PC-9 (cell line): ENCODE data around the gene PRKAG2. TPM values are rescaled to one million over a fixed set of nuclear protein-coding genes. Genes with fewer than 3 reads are reported as not detected.

Experiments used
- BruUV-seq: library from RNA; stranded (reverse); fragments of 400-500 nt; replicated peaks from 2 replicates; lab custom pipeline; 2021; lab: Mats Ljungman, UMichigan
- CTCF ChIA-PET: fragments of 300-600 bp; sonication (Branson Sonifier 250); formaldehyde crosslinking; loops from one replicate; lab custom pipeline; 2022; ENCODE audit warnings: antibody characterized with exemption; lab: Charles Lee
- POLR2A ChIA-PET: fragments of 300-600 bp; sonication (Branson Sonifier 250); formaldehyde crosslinking; loops from one replicate; lab custom pipeline; 2022; ENCODE audit warnings: antibody characterized with exemption; ENCODE audit not compliant: unreplicated experiment; lab: Charles Lee
- DNase-seq, 2 experiments: peaks; one replicate each; pipeline versions ENCODE4 v3.0.0 to v3.0.0-alpha.2; 2015 to 2022; ENCODE audit warnings: mixed read lengths in 1 of 2
- H2AFZ ChIP-seq: fragments of 200-600 bp; sonication (generic); 2 replicates; pipeline ENCODE4 v1.8.1; 2017; ENCODE audit warnings: antibody characterized with exemption
- H3F3A ChIP-seq: fragments of 200-600 bp; sonication (generic); 2 replicates; pipeline ENCODE4 v1.8.1; 2017; ENCODE audit warnings: antibody characterized with exemption, mild to moderate bottlenecking, low read depth; ENCODE audit not compliant: insufficient read depth
- H3K27ac ChIP-seq: fragments of 200-600 bp; sonication (generic); 2 replicates; pipeline ENCODE4 v1.6.1; 2016; ENCODE audit warnings: mixed run types
- H3K27me3 ChIP-seq: fragments of 200-600 bp; sonication (generic); 2 replicates; pipeline ENCODE4 v1.6.1; 2016; ENCODE audit warnings: low read depth, mixed run types; ENCODE audit not compliant: insufficient read depth
- H3K36me3 ChIP-seq: fragments of 200-600 bp; sonication (generic); 2 replicates; pipeline ENCODE4 v1.6.1; 2016; ENCODE audit warnings: low read depth, mixed run types
- H3K4me1 ChIP-seq: fragments of 200-600 bp; sonication (generic); replicated peaks from 2 replicates; pipeline ENCODE4 v1.6.1; 2016; ENCODE audit warnings: mixed run types; ENCODE audit not compliant: insufficient read depth
- H3K4me2 ChIP-seq: fragments of 200-600 bp; sonication (generic); 2 replicates; pipeline ENCODE4 v1.6.1; 2017; ENCODE audit warnings: mixed run types
- H3K4me3 ChIP-seq: fragments of 200-600 bp; sonication (generic); 2 replicates; pipeline ENCODE4 v1.6.1; 2016; ENCODE audit warnings: mixed run types
- H3K79me2 ChIP-seq: fragments of 200-600 bp; sonication (generic); 2 replicates; pipeline ENCODE4 v1.6.1; 2017; ENCODE audit warnings: low read depth, mixed run types
- H3K9me2 ChIP-seq: fragments of 200-600 bp; sonication (generic); 2 replicates; pipeline ENCODE4 v1.8.1; 2017; ENCODE audit warnings: mild to moderate bottlenecking; ENCODE audit not compliant: insufficient read depth
- H3K9me3 ChIP-seq: fragments of 200-600 bp; sonication (generic); 2 replicates; pipeline ENCODE4 v1.8.1; 2016; ENCODE audit warnings: low read depth; ENCODE audit not compliant: insufficient read depth
- H4K20me1 ChIP-seq: fragments of 200-600 bp; sonication (generic); 2 replicates; pipeline ENCODE4 v1.8.1; 2017; ENCODE audit not compliant: insufficient read depth
- EZH2 ChIP-seq: fragments of 200-600 bp; sonication (generic); IDR thresholded peaks from 2 replicates; pipeline ENCODE4 v1.8.0; 2017; ENCODE audit warnings: antibody characterized with exemption, low read depth
- intact Hi-C: fragments of 100-400 bp; cut with micrococcal nuclease; formaldehyde crosslinking; loops from one replicate; pipeline ENCODE4 v1.10.0; 2022; ENCODE audit not compliant: unreplicated experiment
- total RNA-seq: library from RNA; stranded (reverse); gene quantifications from 2 replicates; pipeline ENCODE4 v1.2.3, GENCODE V29; 2021
- TF ChIP-seq, protein P1 (sequence below): fragments of 200-600 bp; sonication (generic); conservative IDR thresholded peaks from 2 replicates; pipeline ENCODE4 v1.6.1; 2017; ENCODE audit warnings: mixed run types, antibody characterized with exemption, mild to moderate bottlenecking, moderate library complexity

Gene PRKAG2
- total RNA-seq, 1 experiment from 2014 or later: 37.3 TPM

DNA sequence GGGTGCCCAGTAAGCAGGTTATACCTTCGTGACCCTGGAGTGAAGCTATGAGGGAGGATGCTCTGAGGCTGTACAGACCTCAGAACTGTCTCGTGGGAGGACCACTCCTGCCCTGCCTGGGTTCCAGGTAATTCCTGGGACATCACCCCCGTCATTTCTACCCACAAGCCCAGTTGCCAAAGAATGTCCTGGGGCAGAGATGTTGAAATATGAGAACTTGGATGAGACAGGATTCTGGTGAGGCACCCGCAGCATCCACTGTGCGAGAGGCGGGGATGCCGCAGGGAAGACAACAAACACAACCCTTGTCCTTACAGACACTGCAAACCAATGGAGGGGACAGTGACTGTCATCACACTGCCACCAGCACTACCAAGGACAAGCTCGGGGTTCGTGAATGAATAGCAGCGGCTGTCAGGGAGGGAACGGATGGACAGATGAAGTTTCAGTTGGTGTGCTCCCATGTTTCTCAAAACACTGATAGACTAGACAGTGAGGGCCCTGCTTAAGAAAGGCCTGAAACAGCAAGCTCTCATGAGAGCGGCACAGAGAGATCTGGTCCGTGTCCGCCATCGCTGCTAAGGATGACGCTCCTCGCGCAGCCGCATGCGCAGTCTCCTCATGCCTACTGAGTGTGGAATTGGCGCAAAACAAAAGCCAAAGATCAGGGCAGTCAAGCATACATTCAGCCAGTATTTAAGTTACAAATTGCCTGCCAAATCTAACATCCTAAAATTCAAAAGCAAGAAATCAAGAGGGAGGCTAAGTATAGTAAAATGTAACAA, 275.2 kb downstream of the PRKAG2 start:
- H3K27ac ChIP-seq: peak overlapping the region; percentile 76
- intact Hi-C loops: loop anchor here (2.0 kb wide), 2 partner anchors 29 to 85 kb away; no protein-coding TSS in a partner anchor
- BruUV-seq: no TSS peak

DNA sequence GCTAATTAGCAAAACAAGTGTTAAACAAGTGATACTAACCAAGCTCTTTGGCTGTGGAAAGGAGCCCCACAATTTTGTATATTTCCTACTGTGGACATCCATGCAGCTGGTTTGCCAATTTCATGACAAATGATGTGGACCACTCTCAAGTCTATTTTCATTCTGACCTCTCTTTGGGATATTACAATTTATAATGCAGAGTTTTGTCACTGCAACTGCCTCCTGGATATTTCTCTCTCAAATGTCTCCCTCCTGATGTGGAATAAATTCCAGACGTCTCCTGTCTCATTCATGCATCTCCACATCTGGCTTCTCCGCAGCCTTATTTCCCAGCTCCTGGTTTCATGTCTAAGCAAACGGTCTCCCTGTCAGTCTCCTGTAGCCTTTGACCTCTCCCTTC, 276.6 kb downstream of the PRKAG2 start:
- no peak for DNase-seq
- H4K20me1 ChIP-seq: no peaks in the 10 kb centered on the region
- H3K4me2 ChIP-seq: peak overlapping the region; percentile 71
- intact Hi-C loops: loop anchor here (2.0 kb wide), 2 partner anchors 30 to 86 kb away; no protein-coding TSS in a partner anchor
- ChIA-PET CTCF (interaction anchor here (0.6 to 1.4 kb wide), 3 partner anchors 89 to 285 kb away, joined by 3 to 5 read pairs (median 4); no protein-coding TSS in a partner anchor), POLR2A (interaction anchor here (0.5 to 0.6 kb wide), 3 partner anchors 61 to 254 kb away, joined by 3 to 7 read pairs (median 3); no protein-coding TSS in a partner anchor)
- no peaks in the 10 kb centered on the region for H3K9me3 ChIP-seq
- H3K4me1 ChIP-seq: peaks cover 69% of the 10 kb centered on the region
- BruUV-seq: TSS peak; percentile 87
- TF ChIP-seq, protein P1, sequence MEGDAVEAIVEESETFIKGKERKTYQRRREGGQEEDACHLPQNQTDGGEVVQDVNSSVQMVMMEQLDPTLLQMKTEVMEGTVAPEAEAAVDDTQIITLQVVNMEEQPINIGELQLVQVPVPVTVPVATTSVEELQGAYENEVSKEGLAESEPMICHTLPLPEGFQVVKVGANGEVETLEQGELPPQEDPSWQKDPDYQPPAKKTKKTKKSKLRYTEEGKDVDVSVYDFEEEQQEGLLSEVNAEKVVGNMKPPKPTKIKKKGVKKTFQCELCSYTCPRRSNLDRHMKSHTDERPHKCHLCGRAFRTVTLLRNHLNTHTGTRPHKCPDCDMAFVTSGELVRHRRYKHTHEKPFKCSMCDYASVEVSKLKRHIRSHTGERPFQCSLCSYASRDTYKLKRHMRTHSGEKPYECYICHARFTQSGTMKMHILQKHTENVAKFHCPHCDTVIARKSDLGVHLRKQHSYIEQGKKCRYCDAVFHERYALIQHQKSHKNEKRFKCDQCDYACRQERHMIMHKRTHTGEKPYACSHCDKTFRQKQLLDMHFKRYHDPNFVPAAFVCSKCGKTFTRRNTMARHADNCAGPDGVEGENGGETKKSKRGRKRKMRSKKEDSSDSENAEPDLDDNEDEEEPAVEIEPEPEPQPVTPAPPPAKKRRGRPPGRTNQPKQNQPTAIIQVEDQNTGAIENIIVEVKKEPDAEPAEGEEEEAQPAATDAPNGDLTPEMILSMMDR: no peak
- TF ChIP-seq EZH2: no peak
- no peaks in the 10 kb centered on the region for H3K27me3 ChIP-seq
- peaks cover 60% of the 10 kb centered on the region for H3F3A ChIP-seq
- H3K4me3 ChIP-seq: peak overlapping the region; percentile 28; the same call in 1 of the 2 replicates
- H3K9me2 ChIP-seq: no peaks in the 10 kb centered on the region
- H2AFZ ChIP-seq: peak overlapping the region; percentile 48; the same call in 1 of the 2 replicates
- no peaks in the 10 kb centered on the region for H3K36me3 ChIP-seq
- H3K27ac ChIP-seq: peak overlapping the region; percentile 76
- H3K79me2 ChIP-seq: peaks cover 65% of the 10 kb centered on the region

More for the DNA sequence above, 275.2 kb downstream of the PRKAG2 start:
- Histone ChIP-seq H2AFZ (no peak overlapping the region), H3K9me3 (no peaks in the 10 kb centered on the region), H3K79me2 (peaks cover 66% of the 10 kb centered on the region), H3K4me1 (peaks cover 59% of the 10 kb centered on the region), H3K36me3 (no peaks in the 10 kb centered on the region), H3K4me2 (no peak overlapping the region), H3F3A (peaks cover 54% of the 10 kb centered on the region), H4K20me1 (no peaks in the 10 kb centered on the region), H3K4me3 (no peak overlapping the region), H3K27me3 (no peaks in the 10 kb centered on the region), H3K9me2 (no peaks in the 10 kb centered on the region)
- ChIA-PET CTCF (no interaction called here), POLR2A (interaction anchor here (0.5 kb wide), 1 partner anchor 29 kb away, joined by 4 read pairs; no protein-coding TSS in a partner anchor)
- TF ChIP-seq, protein P1: no peak
- no peak for TF ChIP-seq EZH2
- no peak for DNase-seq

DNA sequence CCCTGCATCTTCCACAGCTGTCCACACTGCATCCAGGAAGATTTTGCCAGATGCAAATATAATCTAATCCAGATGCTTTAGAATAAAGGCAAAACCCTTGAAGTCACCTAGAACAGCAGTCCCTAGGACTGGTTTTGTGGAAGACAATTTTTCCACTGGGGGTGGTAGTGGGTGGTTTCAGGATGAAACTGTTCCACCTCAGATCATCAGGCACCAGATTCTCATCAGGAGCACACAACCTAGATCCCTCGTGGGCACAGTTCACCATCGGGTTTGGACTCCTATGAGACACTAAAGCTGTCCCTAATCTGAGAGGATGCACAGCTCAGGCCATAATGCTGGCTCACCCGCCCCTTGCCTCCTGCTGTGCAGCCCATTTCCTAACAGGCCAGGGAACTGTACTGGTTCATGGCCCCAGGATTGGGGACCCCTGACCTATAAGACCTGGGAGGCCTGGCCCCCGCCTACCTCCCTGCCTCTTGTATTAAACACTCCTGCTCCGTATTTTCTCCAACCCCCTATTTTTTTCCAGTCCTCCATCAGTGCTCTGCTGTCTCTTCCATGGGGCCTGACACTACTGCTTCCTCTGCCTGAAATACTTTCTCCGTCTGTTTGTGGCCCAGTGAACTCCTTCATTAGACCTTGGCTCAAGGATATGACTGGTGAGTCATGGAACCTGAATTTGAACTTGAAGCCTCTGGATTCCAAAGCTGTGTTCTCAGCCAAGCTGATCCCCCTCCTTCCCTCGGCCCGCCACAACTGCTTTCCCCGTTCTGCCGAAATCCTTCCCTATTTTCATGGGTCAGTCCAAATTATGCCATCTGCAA, 277.3 kb downstream of the PRKAG2 start:
- intact Hi-C loops: loop anchor here (2.0 kb wide), 2 partner anchors 31 to 87 kb away; no protein-coding TSS in a partner anchor
- Histone ChIP-seq H3K4me2 (peak overlapping the region; percentile 71), H2AFZ (peak overlapping the region; percentile 48; the same call in 1 of the 2 replicates), H3K4me1 (peaks cover 71% of the 10 kb centered on the region), H3K36me3 (no peaks in the 10 kb centered on the region), H3K79me2 (peaks cover 67% of the 10 kb centered on the region), H3K9me3 (no peaks in the 10 kb centered on the region), H3K27ac (peak overlapping the region; percentile 76), H3F3A (peaks cover 68% of the 10 kb centered on the region), H3K9me2 (no peaks in the 10 kb centered on the region), H4K20me1 (no peaks in the 10 kb centered on the region), H3K4me3 (peak overlapping the region; percentile 28; the same call in 1 of the 2 replicates), H3K27me3 (no peaks in the 10 kb centered on the region)
- TSS peak; percentile 64 for BruUV-seq
- TF ChIP-seq EZH2: no peak
- TF ChIP-seq, protein P1: no peak
- POLR2A ChIA-PET: interaction anchor here (0.5 to 0.6 kb wide), 4 partner anchors 32 to 253 kb away, joined by 3 to 7 read pairs (median 4); no protein-coding TSS in a partner anchor
- DNase-seq: peak; percentile 69 to 93
- CTCF ChIA-PET: interaction anchor here (1.0 to 1.4 kb wide), 2 partner anchors 89 to 285 kb away, joined by 3 to 5 read pairs; no protein-coding TSS in a partner anchor
